ENCODE measurements around the gene AAGAB.

Gene AAGAB

DNA sequence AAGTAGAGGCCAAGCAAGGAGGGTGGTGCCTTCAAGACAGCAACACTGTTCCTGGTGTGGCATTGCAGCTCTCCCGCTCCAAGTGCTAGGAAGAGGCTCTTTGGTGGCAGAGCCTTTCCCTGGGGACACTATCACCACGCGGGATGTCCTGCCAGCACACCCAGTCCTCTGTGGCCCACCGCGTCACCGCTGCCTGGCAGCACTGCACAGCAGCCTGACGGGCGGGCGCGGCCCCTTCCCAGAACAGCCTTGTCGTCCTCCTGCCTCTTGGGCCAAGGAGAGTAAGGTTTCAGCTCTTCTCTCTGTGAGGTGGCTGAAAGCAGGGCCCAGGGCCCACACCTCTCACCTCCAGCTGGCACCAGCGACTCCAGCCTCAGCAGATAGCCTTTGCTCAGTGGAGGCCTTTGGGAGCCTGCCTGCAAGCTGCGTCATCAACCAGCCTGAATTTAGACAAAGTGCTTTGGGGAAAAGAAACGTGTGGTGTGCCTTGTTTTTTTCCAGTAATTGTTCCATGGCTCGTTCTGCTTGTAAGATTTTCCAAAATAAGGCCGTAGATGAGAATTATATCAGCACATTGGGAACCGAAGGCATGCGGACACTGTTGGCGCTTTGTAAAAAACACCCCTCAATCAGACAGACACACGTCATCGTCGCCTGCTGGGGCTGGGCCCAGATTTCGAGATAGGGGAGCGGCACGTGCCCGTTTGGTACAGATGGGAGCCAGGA, 65.0 kb downstream of the AAGAB start:
- TF ChIP-seq, protein P1, sequence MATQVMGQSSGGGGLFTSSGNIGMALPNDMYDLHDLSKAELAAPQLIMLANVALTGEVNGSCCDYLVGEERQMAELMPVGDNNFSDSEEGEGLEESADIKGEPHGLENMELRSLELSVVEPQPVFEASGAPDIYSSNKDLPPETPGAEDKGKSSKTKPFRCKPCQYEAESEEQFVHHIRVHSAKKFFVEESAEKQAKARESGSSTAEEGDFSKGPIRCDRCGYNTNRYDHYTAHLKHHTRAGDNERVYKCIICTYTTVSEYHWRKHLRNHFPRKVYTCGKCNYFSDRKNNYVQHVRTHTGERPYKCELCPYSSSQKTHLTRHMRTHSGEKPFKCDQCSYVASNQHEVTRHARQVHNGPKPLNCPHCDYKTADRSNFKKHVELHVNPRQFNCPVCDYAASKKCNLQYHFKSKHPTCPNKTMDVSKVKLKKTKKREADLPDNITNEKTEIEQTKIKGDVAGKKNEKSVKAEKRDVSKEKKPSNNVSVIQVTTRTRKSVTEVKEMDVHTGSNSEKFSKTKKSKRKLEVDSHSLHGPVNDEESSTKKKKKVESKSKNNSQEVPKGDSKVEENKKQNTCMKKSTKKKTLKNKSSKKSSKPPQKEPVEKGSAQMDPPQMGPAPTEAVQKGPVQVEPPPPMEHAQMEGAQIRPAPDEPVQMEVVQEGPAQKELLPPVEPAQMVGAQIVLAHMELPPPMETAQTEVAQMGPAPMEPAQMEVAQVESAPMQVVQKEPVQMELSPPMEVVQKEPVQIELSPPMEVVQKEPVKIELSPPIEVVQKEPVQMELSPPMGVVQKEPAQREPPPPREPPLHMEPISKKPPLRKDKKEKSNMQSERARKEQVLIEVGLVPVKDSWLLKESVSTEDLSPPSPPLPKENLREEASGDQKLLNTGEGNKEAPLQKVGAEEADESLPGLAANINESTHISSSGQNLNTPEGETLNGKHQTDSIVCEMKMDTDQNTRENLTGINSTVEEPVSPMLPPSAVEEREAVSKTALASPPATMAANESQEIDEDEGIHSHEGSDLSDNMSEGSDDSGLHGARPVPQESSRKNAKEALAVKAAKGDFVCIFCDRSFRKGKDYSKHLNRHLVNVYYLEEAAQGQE (IDR thresholded peaks at IDR 0.05; ENCODE audit: insufficient read depth in 1 of 2, low read depth in 2 of 2, low read length in 2 of 2): no peak

DNA sequence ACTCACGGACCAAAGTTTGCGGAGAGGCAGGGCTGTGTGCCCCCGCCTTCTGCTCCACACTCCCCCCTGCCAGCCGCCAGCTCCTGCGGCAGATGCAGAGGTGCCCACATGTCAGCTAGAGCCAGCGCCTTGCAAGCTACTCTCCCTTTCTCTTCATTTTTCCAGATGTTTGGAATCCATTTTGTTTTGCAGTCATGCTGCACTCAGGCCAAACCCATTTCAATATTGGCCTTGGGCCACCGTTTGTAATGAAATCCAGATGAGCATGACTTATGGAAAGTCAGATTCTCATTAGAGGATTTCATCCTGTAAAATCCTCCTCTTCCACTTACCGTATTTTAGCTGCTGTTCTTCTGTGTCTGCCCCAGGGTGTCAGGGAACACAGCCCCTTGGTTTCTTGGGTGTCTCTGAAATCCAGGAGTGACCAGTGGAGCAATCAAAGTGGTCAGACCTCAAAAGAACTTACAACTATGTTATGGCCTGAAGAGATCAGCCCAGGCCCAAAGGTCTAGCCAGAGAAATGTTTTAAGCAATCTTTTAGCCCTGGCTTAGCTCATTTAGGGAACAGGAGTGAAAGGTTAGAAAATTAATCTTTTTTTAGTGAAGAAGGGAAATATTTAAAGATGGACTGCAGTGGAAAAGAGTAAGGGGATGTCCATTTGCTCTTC, 65.8 kb downstream of the AAGAB start:
- TF ChIP-seq FOXP2 (optimal IDR thresholded peaks at IDR 0.05; ENCODE audit: borderline replicate concordance, extremely low read depth, extremely low read length, insufficient read depth): no peak
- no peak for TF ChIP-seq POLR2AphosphoS5 (IDR thresholded peaks at IDR 0.05; ENCODE audit: low read depth, low read length)
- TF ChIP-seq, protein P1 (IDR thresholded peaks at IDR 0.05; ENCODE audit: insufficient read depth in 1 of 2, low read depth in 2 of 2, low read length in 2 of 2): no peak
- no peak for TF ChIP-seq TAF1 (IDR thresholded peaks at IDR 0.05; ENCODE audit: borderline replicate concordance, insufficient read depth, low read length)
- no peak for TF ChIP-seq SIN3A (IDR thresholded peaks at IDR 0.05; ENCODE audit: borderline replicate concordance, insufficient read depth, low read length)

DNA sequence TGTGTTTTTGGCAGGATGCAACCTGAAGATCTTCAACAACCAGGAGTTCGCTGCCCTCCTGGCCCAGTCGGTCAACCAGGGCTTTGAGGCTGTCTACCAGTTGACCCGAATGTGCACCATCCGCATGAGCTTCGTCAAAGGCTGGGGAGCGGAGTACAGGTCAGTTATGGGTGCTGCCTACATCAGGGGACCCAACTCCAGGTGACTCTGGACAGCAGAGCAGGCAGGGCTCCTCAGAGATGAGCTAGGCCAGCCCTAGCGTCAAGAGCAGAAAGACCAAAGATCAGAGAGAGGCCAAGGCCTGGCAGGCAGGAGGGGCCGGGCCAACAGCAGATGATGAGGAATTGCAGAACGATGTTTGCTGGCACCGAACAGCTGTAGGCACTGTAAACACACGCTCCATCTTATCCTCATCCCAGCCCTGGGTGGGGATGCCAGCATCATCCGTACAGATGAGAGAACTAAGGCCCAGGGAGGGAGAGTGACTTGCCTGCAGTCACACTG, 67.1 kb downstream of the AAGAB start:
- no peak for TF ChIP-seq SIN3A (IDR thresholded peaks at IDR 0.05; ENCODE audit: borderline replicate concordance, insufficient read depth, low read length)

DNA sequence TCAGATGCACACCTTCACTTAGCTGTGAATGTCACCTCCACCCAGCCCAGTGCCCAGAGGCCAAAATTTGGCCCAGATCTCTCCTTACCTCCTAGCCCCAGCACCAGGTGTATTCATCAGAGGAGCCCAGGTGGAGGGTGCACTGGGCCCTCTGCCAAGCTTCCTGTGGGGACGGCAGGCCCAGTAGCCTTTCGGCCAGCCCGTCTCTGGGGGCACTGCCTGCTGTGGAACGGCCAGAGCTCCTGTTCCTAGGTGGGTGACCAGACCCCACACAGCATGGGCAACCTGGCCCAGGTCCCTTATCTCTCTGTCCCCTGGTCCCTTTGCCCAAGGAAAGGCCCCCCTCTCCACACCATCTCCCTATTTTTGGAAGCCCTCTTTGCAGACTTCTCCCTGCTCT, 67.8 kb downstream of the AAGAB start:
- TF ChIP-seq POLR2AphosphoS5 (IDR thresholded peaks at IDR 0.05; ENCODE audit: low read depth, low read length) (no peak), TAF1 (IDR thresholded peaks at IDR 0.05; ENCODE audit: borderline replicate concordance, insufficient read depth, low read length) (no peak), SIN3A (IDR thresholded peaks at IDR 0.05; ENCODE audit: borderline replicate concordance, insufficient read depth, low read length) (no peak), FOXP2 (optimal IDR thresholded peaks at IDR 0.05; ENCODE audit: borderline replicate concordance, extremely low read depth, extremely low read length, insufficient read depth) (no peak)
- TF ChIP-seq, protein P1 (IDR thresholded peaks at IDR 0.05; ENCODE audit: insufficient read depth in 1 of 2, low read depth in 2 of 2, low read length in 2 of 2): no peak

DNA sequence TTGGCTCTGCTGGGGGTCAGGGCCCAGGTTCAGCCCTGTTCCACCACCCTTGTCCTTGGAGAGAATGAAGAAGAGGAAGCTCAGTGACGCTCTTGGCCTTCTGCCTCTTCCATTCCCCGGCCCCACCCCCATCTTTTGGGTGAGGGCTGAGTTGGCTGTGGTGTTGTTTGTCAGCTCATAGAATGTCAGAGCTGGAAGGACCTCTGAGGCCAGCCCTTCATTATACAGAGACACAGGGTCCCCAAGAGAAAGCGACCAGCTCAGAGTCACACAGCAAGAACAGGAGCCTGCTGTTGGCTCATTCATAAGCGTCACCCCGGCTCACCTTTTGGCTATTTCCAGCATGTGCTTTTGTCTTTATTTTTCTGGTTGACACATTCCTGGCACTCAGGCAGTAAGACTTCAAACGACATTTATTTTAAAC, 68.2 kb downstream of the AAGAB start:
- TF ChIP-seq FOXP2 (optimal IDR thresholded peaks at IDR 0.05; ENCODE audit: borderline replicate concordance, extremely low read depth, extremely low read length, insufficient read depth) (no peak), POLR2AphosphoS5 (IDR thresholded peaks at IDR 0.05; ENCODE audit: low read depth, low read length) (no peak), SIN3A (IDR thresholded peaks at IDR 0.05; ENCODE audit: borderline replicate concordance, insufficient read depth, low read length) (no peak), TAF1 (IDR thresholded peaks at IDR 0.05; ENCODE audit: borderline replicate concordance, insufficient read depth, low read length) (no peak)
- TF ChIP-seq, protein P1 (IDR thresholded peaks at IDR 0.05; ENCODE audit: insufficient read depth in 1 of 2, low read depth in 2 of 2, low read length in 2 of 2): no peak
